Caco-2 (cell line): ENCODE data around the gene CTNNA2. TPM values are rescaled to one million over a fixed set of nuclear protein-coding genes. Genes with fewer than 3 reads are reported as not detected.
A peak's percentile ranks its signal among the peaks of the same experiment; 100 is the strongest.

ENCODE experiments used
- BruUV-seq: library from RNA; stranded (reverse); fragments of 400-500 nt; replicated peaks from 2 replicates; lab custom pipeline; 2021; lab: Mats Ljungman, UMichigan
- CTCF ChIA-PET: fragments of 300-600 bp; sonication (Branson Sonifier 250); formaldehyde crosslinking; loops from one replicate; lab custom pipeline; 2022; ENCODE audit warnings: antibody characterized with exemption; lab: Charles Lee
- POLR2A ChIA-PET: fragments of 300-600 bp; sonication (Branson Sonifier 250); formaldehyde crosslinking; loops from one replicate; lab custom pipeline; 2022; ENCODE audit warnings: antibody characterized with exemption; lab: Charles Lee
- DNase-seq, 2 experiments: peaks; one replicate each; pipeline versions ENCODE4 v3.0.0 to v3.0.0-alpha.2; 2020 to 2022
- H3K27me3 ChIP-seq: replicated peaks from 2 replicates; pipeline ENCODE4 v1.6.0; 2011; ENCODE audit warnings: low read length; ENCODE audit not compliant: control insufficient read depth, insufficient read depth
- H3K36me3 ChIP-seq: 2 replicates; pipeline ENCODE4 v1.5.1; 2011; ENCODE audit warnings: low read length; ENCODE audit not compliant: control insufficient read depth, insufficient read depth
- H3K4me1 ChIP-seq: fragments of 250-450 bp; sonication (Bioruptor Pico); 2 replicates; pipeline ENCODE4 v1.5.1; 2020; ENCODE audit warnings: mild to moderate bottlenecking
- H3K4me3 ChIP-seq: 2 replicates; pipeline ENCODE4 v1.5.1; 2011; ENCODE audit warnings: low read depth, mild to moderate bottlenecking, control low read depth, low read length
- H3K9me3 ChIP-seq: fragments of 250-450 bp; sonication (Bioruptor Pico); 2 replicates; pipeline ENCODE4 v1.5.1; 2020; ENCODE audit warnings: mild to moderate bottlenecking, moderate library complexity
- H3K27ac Mint-ChIP-seq: one replicate; pipeline ENCODE4 v1.8.0; 2022; ENCODE audit warnings: mixed read lengths; ENCODE audit not compliant: unreplicated experiment
- H3K27me3 Mint-ChIP-seq: one replicate; pipeline ENCODE4 v1.8.0; 2022; ENCODE audit warnings: mixed read lengths; ENCODE audit not compliant: insufficient read depth, unreplicated experiment
- H3K36me3 Mint-ChIP-seq: one replicate; pipeline ENCODE4 v1.8.0; 2022; ENCODE audit warnings: mild to moderate bottlenecking, mixed read lengths; ENCODE audit not compliant: insufficient read depth, unreplicated experiment
- H3K4me1 Mint-ChIP-seq: one replicate; pipeline ENCODE4 v1.8.0; 2022; ENCODE audit warnings: low read depth, mixed read lengths; ENCODE audit not compliant: unreplicated experiment
- H3K4me3 Mint-ChIP-seq: one replicate; pipeline ENCODE4 v1.8.0; 2022; ENCODE audit warnings: mild to moderate bottlenecking, moderate library complexity, mixed read lengths; ENCODE audit not compliant: unreplicated experiment
- H3K9me3 Mint-ChIP-seq: one replicate; pipeline ENCODE4 v1.8.0; 2022; ENCODE audit warnings: mixed read lengths; ENCODE audit not compliant: unreplicated experiment
- CTCF ChIP-seq, 2 experiments: fragments of 200-600 bp in 1 of 2; IDR thresholded peaks; 1 replicate in 1 of 2; 2 replicates in 1 of 2; pipeline versions ENCODE4 v1.5.1 to v1.8.0; 2011 to 2022; ENCODE audit warnings: antibody characterized with exemption in 1 of 2, control low read depth in 1 of 2, inconsistent platforms in 1 of 2, low read depth in 1 of 2, low read length in 1 of 2, mild to moderate bottlenecking in 1 of 2, moderate library complexity in 1 of 2; ENCODE audit not compliant: insufficient read depth in 1 of 2, severe bottlenecking in 1 of 2, unreplicated experiment in 1 of 2
- intact Hi-C: fragments of 100-400 bp; cut with micrococcal nuclease; formaldehyde crosslinking; loops from one replicate; pipeline ENCODE4 v1.10.0; 2022; ENCODE audit not compliant: unreplicated experiment
- total RNA-seq: library from RNA; stranded (reverse); gene quantifications from 2 replicates; pipeline ENCODE4 v1.2.3, GENCODE V29; 2022

Gene CTNNA2
- total RNA-seq, 1 experiment from 2014 or later = not detected

- no peaks in the 10 kb centered on the region; the same call in 1 of the 2 replicates for H3K27me3 ChIP-seq
- no peaks in the 10 kb centered on the region for H3K4me1 ChIP-seq
- H3K4me1 Mint-ChIP-seq = no peaks in the 10 kb centered on the region
- no peak overlapping the region for H3K4me3 Mint-ChIP-seq
- H3K9me3 Mint-ChIP-seq = no peaks in the 10 kb centered on the region
- H3K4me3 ChIP-seq = no peak overlapping the region
- ChIA-PET POLR2A (no interaction called here), CTCF (no interaction called here)
- TF ChIP-seq CTCF (IDR thresholded peaks at IDR 0.05; ENCODE audit: insufficient read depth in 1 of 2, low read depth in 1 of 2, low read length in 1 of 2, severe bottlenecking in 1 of 2, unreplicated experiment in 1 of 2) = no peak
- no peaks in the 10 kb centered on the region for H3K36me3 ChIP-seq
- intact Hi-C loops = no loop called here
- DNase-seq = no peak
- peaks cover 3% of the 10 kb centered on the region for H3K27me3 Mint-ChIP-seq
- no TSS peak for BruUV-seq
- H3K36me3 Mint-ChIP-seq = no peaks in the 10 kb centered on the region
- H3K9me3 ChIP-seq = no peaks in the 10 kb centered on the region
- H3K27ac Mint-ChIP-seq = no peak overlapping the region
Measured at GRCh38 chr2:79576451-79576850, 63.6 kb downstream of the CTNNA2 start.

GRCh38 chr2:79578952-79579351, 66.1 kb downstream of the CTNNA2 start:
- Mint-ChIP-seq H3K4me3 (no peak overlapping the region), H3K36me3 (no peaks in the 10 kb centered on the region), H3K4me1 (no peaks in the 10 kb centered on the region), H3K9me3 (no peaks in the 10 kb centered on the region), H3K27ac (no peak overlapping the region), H3K27me3 (peaks cover 3% of the 10 kb centered on the region)
- ChIA-PET CTCF (interaction anchor here (0.8 kb wide), 1 partner anchor 259 kb away, joined by 4 read pairs; no protein-coding TSS in a partner anchor), POLR2A (no interaction called here)
- intact Hi-C loops = no loop called here
- no peaks in the 10 kb centered on the region; the same call in 1 of the 2 replicates for H3K27me3 ChIP-seq
- H3K4me3 ChIP-seq = no peak overlapping the region
- BruUV-seq = no TSS peak
- no peaks in the 10 kb centered on the region for H3K36me3 ChIP-seq
- no peak for DNase-seq
- no peak for TF ChIP-seq CTCF (IDR thresholded peaks at IDR 0.05; ENCODE audit: insufficient read depth in 1 of 2, low read depth in 1 of 2, low read length in 1 of 2, severe bottlenecking in 1 of 2, unreplicated experiment in 1 of 2)
- no peaks in the 10 kb centered on the region for H3K4me1 ChIP-seq
- H3K9me3 ChIP-seq = no peaks in the 10 kb centered on the region

DNA sequence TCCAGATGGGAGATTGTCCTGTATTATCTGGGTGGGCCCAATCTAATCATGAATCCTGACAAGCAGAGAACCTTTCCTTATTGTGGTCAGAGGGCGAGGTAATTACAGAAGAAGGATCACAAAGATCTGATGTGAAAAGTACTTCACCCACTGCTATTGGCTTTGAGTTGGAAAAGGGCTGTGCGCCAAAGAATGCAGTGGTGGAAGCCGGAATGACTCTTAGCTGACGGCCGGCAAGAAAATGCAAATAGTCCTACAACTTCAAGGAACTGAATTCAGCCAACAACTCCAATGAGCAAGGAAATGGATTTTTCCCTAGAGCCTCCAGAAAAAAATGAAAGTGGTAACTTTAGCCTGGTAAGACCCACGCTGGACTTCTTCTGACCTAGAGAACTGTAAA, 67.3 kb downstream of the CTNNA2 start:
- intact Hi-C loops = no loop called here
- POLR2A ChIA-PET = no interaction called here
- no peaks in the 10 kb centered on the region for H3K36me3 ChIP-seq
- CTCF ChIA-PET = no interaction called here
- DNase-seq = no peak
- H3K9me3 Mint-ChIP-seq = no peaks in the 10 kb centered on the region
- no peaks in the 10 kb centered on the region for H3K4me1 ChIP-seq
- H3K9me3 ChIP-seq = no peaks in the 10 kb centered on the region
- no peaks in the 10 kb centered on the region for H3K4me1 Mint-ChIP-seq
- H3K4me3 Mint-ChIP-seq = no peak overlapping the region
- H3K36me3 Mint-ChIP-seq = no peaks in the 10 kb centered on the region
- peak; percentile 9 for TF ChIP-seq CTCF (IDR thresholded peaks at IDR 0.05; ENCODE audit: insufficient read depth in 1 of 2, low read depth in 1 of 2, low read length in 1 of 2, severe bottlenecking in 1 of 2, unreplicated experiment in 1 of 2)
- no peak overlapping the region for H3K4me3 ChIP-seq
- no peaks in the 10 kb centered on the region for H3K27me3 Mint-ChIP-seq
- no peak overlapping the region for H3K27ac Mint-ChIP-seq
- BruUV-seq = no TSS peak
- H3K27me3 ChIP-seq = no peaks in the 10 kb centered on the region; the same call in 1 of the 2 replicates
